ENCODE results near the gene PANX3. TPM values are rescaled to one million over a fixed set of nuclear protein-coding genes. Genes with fewer than 3 reads are reported as not detected.

The PANX3 gene
- total and polyA plus RNA-seq, 9 donors, result not detected

- no peaks in the 10 kb centered on the region for H3K9me3 ChIP-seq
- WGBS, 3 donors, result 31 to 38% (median 37%) methylated on average over 10 of the region's 10 CpGs
- intact Hi-C loops (cut with DNase I), result no loop called here
- no peak overlapping the region for H3K27ac ChIP-seq
- DNase-seq, result no peak
- H3K4me1 ChIP-seq (ENCODE audit: insufficient read depth), result no peaks in the 10 kb centered on the region
- H3K27me3 ChIP-seq, result no peaks in the 10 kb centered on the region
- no peaks in the 10 kb centered on the region for H3K36me3 ChIP-seq
- no peak overlapping the region for H3K4me3 ChIP-seq
- no peak for TF ChIP-seq POLR2A (IDR thresholded peaks at IDR 0.05)
- no peak for TF ChIP-seq EP300 (IDR thresholded peaks at IDR 0.05)
- no peak for TF ChIP-seq CTCF (IDR thresholded peaks at IDR 0.05)
These were observed 1.5 kb downstream of the PANX3 start for GRCh38 chr11:124612567-124613246.

GRCh38 chr11:124618863-124619262 is 7.6 kb downstream of the PANX3 start:
- no peak for DNase-seq
- no peaks in the 10 kb centered on the region for H3K9me3 ChIP-seq
- no peaks in the 10 kb centered on the region for H3K27me3 ChIP-seq
- intact Hi-C loops (cut with DNase I), result no loop called here
- H3K4me3 ChIP-seq, result no peak overlapping the region
- 72 to 79% (median 72%) methylated on average over 5 of the region's 5 CpGs for WGBS, 3 donors
- no peak for TF ChIP-seq CTCF (IDR thresholded peaks at IDR 0.05)
- no peak for TF ChIP-seq EP300 (IDR thresholded peaks at IDR 0.05)
- no peak for TF ChIP-seq POLR2A (IDR thresholded peaks at IDR 0.05)
- no peaks in the 10 kb centered on the region for H3K4me1 ChIP-seq (ENCODE audit: insufficient read depth)
- H3K36me3 ChIP-seq, result no peaks in the 10 kb centered on the region
- no peak overlapping the region for H3K27ac ChIP-seq

DNA sequence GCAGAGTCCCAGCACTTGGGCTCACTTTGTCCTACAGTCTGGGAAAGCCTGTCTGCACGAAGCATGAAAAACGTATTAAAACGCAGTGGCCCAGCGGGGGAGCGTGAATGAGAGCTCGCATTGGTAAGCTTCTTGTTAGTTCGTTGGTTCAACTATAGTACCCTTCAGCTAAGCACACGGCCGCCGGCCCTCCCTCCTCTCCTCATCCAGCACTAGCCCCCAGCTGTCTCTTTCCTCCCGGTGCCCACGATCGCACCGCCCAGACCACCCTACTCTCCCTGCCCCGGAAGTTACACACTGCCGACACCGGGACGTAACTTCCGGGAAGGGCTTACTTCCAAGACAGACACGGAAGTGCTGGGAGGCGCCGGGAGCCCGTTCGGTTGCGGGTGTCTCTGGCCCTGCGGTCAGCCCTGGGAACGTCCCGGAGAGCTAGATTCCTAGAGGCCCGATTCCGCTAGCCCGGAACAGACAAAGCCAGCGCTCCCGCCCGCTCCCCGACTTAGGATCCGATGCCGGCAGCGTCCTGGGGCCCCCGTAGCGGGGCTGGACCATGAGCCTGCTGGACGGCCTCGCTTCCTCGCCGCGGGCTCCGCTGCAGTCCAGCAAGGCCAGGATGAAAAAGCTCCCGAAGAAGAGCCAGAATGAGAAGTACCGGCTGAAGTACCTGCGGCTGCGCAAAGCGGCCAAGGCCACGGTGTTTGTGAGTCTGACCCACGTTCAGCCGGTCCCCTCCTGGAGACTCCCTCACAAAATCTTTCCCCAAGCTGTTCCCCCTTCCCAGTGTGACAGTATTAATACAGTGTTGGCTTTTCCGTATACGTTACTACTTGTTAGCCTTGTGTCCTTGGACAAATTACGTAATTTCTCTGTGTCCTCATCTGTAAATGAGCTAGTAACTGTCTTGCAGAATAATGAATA is 11.6 kb downstream of the PANX3 start, which contains the start of gene TBRG1:
Gene TBRG1 (plus strand): TSS at position 334 of the 921 bp plus-strand sequence. CDS start 220 bp downstream, at position 554.
- peak within 1 kb of the TSS; percentile 94 for H3K4me3 ChIP-seq
- TF ChIP-seq EP300 (IDR thresholded peaks at IDR 0.05) (no peak), POLR2A (IDR thresholded peaks at IDR 0.05) (peak; percentile 85)
- H3K9me3 ChIP-seq, result no peaks in the 10 kb centered on the region
- no peaks in the 10 kb centered on the region for H3K4me1 ChIP-seq (ENCODE audit: insufficient read depth)
- intact Hi-C loops (cut with DNase I), result no loop called here
- 0% methylated on average over 44 to 57 of the region's 57 CpGs for WGBS, 3 donors
- peak within 1 kb of the TSS; percentile 65 to 87 for H3K27ac ChIP-seq
- no peaks in the 10 kb centered on the region for H3K27me3 ChIP-seq
- H3K36me3 ChIP-seq, result no peaks in the 10 kb centered on the region
- DNase-seq, result peak; percentile 87 to 90 (median 87)

GRCh38 chr11:124623861-124624525 is 12.8 kb downstream of the PANX3 start:
- Histone ChIP-seq H3K36me3 (no peaks in the 10 kb centered on the region), H3K9me3 (no peaks in the 10 kb centered on the region), H3K27ac (no peak overlapping the region), H3K4me3 (peak overlapping the region; percentile 94), H3K27me3 (no peaks in the 10 kb centered on the region), H3K4me1 (ENCODE audit: insufficient read depth) (no peaks in the 10 kb centered on the region)
- no peak for DNase-seq
- intact Hi-C loops (cut with DNase I), result no loop called here
- TF ChIP-seq CTCF (IDR thresholded peaks at IDR 0.05) (no peak), EP300 (IDR thresholded peaks at IDR 0.05) (no peak), POLR2A (IDR thresholded peaks at IDR 0.05) (no peak)
- whole genome bisulfite sequencing, 3 donors, result 40 to 46% (median 43%) methylated on average over 4 of the region's 4 CpGs

All from ovary (tissue), 9 donors.